GM12878 (cell line): ENCODE data around the gene PIGB. TPM values are rescaled to one million over a fixed set of nuclear protein-coding genes. Genes with fewer than 3 reads are reported as not detected.

Source experiments
- ATF3 ChIP-seq: IDR thresholded peaks from 2 replicates; pipeline ENCODE4 v1.6.1; 2011; ENCODE audit warnings: low read depth, mild to moderate bottlenecking, low read length, moderate library complexity, borderline replicate concordance; ENCODE audit errors: extremely low read depth
- EED ChIP-seq: sonication (generic); IDR thresholded peaks from 2 replicates; pipeline ENCODE4 v1.6.1; 2016; ENCODE audit warnings: antibody characterized with exemption, low read depth
- FOS ChIP-seq: IDR thresholded peaks from 3 replicates; pipeline ENCODE4 v1.6.1; 2011; ENCODE audit warnings: borderline replicate concordance; ENCODE audit not compliant: insufficient read length; ENCODE audit errors: extremely low read depth
- FOXK2 ChIP-seq: fragments of 450-650 bp; IDR thresholded peaks from 2 replicates; pipeline ENCODE4 v1.6.1; 2017; ENCODE audit warnings: mild to moderate bottlenecking, moderate library complexity
- GABPA ChIP-seq: IDR thresholded peaks from 2 replicates; pipeline ENCODE4 v1.6.1; 2014; ENCODE audit warnings: antibody characterized with exemption, low read depth, mild to moderate bottlenecking, inconsistent platforms
- GATAD2B ChIP-seq: fragments of 450-650 bp; conservative IDR thresholded peaks from 2 replicates; pipeline ENCODE4 v1.6.1; 2017; ENCODE audit warnings: low read depth, mild to moderate bottlenecking, moderate library complexity
- IRF4 ChIP-seq: IDR thresholded peaks from 2 replicates; pipeline ENCODE4 v1.6.1; 2011; ENCODE audit warnings: low read depth, low read length
- PAX5 ChIP-seq: IDR thresholded peaks from 2 replicates; pipeline ENCODE4 v1.6.1; 2011; ENCODE audit warnings: low read depth, low read length, borderline replicate concordance
- PKNOX1 ChIP-seq: fragments of 450-650 bp; IDR thresholded peaks from 2 replicates; pipeline ENCODE4 v1.6.1; 2016; ENCODE audit warnings: mild to moderate bottlenecking
- POLR2AphosphoS5 ChIP-seq: IDR thresholded peaks from 2 replicates; pipeline ENCODE4 v1.6.1; 2011; ENCODE audit warnings: mild to moderate bottlenecking, low read length, inconsistent platforms
- TARDBP ChIP-seq: IDR thresholded peaks from 2 replicates; pipeline ENCODE4 v1.6.1; 2016; ENCODE audit warnings: borderline replicate concordance
- TCF3 ChIP-seq: IDR thresholded peaks from 2 replicates; pipeline ENCODE4 v1.6.1; 2012; ENCODE audit warnings: low read depth, mild to moderate bottlenecking, low read length, borderline replicate concordance; ENCODE audit not compliant: insufficient read depth
- YBX1 ChIP-seq: fragments of 450-650 bp; IDR thresholded peaks from 2 replicates; pipeline ENCODE4 v1.6.1; 2016; ENCODE audit warnings: antibody characterized with exemption
- YY1 ChIP-seq: IDR thresholded peaks from 2 replicates; pipeline ENCODE4 v1.6.1; 2011; ENCODE audit warnings: low read depth, mild to moderate bottlenecking, low read length
- ZBTB4 ChIP-seq: fragments of 450-650 bp; formaldehyde crosslinking; IDR thresholded peaks from 2 replicates; pipeline ENCODE4 v1.4.0; 2022; ENCODE audit warnings: mild to moderate bottlenecking, moderate library complexity
- polyA plus RNA-seq, 11 experiments: library from polyadenylated mRNA; depleted of rRNA in 4 of 11; unstranded in 6 of 11; stranded (reverse) in 5 of 11; fragments of >200 nt; fragmentation: Nextera tagmentation in 4 of 11; fragmentation: Illumina TruSeq in 1 of 11; extraction: Ambion mirVana in 4 of 11; extraction: Trizol in 1 of 11; gene quantifications; 1 replicate in 1 of 11; 2 replicates in 10 of 11; pipeline versions ENCODE4 v1.2.1 to v1.2.3, GENCODE V29; 2011 to 2016; ENCODE audit warnings: inconsistent platforms in 2 of 11, missing spikeins in 2 of 11, low read depth in 1 of 11
- total RNA-seq, 4 experiments: library from RNA; depleted of rRNA in 3 of 4; stranded (reverse); fragments of >200 nt in 3 of 4; fragmentation: Illumina TruSeq in 1 of 4; extraction: Trizol in 1 of 4; gene quantifications; 2 replicates each; pipeline versions ENCODE4 v1.2.1 to v1.2.3, GENCODE V29; 2013 to 2021
- TF ChIP-seq, protein P1 (sequence below): IDR thresholded peaks from 2 replicates; pipeline ENCODE4 v1.6.1; 2012; ENCODE audit warnings: low read depth, low read length, improper control_type of control experiment
- TF ChIP-seq, protein P2 (sequence below): fragments of 450-650 bp; formaldehyde crosslinking; IDR thresholded peaks from 2 replicates; pipeline ENCODE4 v1.5.0; 2022; ENCODE audit warnings: mild to moderate bottlenecking, missing genetic modification characterization
- TF ChIP-seq, protein P3 (sequence below): fragments of 450-650 bp; IDR thresholded peaks from 2 replicates; pipeline ENCODE4 v1.6.1; 2017; ENCODE audit warnings: antibody characterized with exemption, mild to moderate bottlenecking, moderate library complexity

PIGB gene
- total and polyA plus RNA-seq, 10 of the 15 experiments (the other 5 are each of a cell fraction or from before 2014, with no cell fraction given): 17.9 to 46.0 (median 25.2) TPM

DNA sequence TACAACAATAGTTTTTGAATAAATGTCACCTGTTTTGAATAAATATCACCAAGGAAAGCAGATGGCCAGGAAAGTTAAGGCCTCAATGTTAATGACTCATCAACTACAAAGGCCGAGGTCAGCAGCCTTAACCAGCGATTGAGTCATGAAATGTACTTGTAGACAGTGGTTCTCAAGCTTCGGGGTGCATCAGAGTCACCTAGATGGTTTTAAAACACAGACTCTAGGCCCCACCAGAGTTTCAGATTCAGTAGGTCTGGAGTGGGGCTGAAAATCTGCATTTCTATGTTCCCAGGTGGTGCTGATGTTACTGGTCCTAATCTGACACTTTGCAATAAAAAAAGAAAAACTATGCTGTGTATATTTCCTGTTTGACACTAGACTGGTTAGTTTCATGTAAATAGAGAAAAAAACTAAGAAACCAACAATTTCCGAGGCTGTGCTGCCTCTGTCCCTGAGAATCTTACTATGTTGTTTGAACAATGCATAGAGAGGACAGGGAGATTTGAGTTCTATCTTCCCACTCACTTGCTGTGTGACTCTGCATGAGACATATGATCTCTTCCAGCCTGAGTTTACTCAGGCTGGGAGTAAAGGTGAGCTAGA is 39.2 kb upstream of the PIGB start (continued):
- TF ChIP-seq ZBTB4 (CRISPR knock-in tag): no peak
- TF ChIP-seq ATF3: no peak
- no peak for TF ChIP-seq PKNOX1
- TF ChIP-seq FOXK2: no peak
- TF ChIP-seq, protein P1, sequence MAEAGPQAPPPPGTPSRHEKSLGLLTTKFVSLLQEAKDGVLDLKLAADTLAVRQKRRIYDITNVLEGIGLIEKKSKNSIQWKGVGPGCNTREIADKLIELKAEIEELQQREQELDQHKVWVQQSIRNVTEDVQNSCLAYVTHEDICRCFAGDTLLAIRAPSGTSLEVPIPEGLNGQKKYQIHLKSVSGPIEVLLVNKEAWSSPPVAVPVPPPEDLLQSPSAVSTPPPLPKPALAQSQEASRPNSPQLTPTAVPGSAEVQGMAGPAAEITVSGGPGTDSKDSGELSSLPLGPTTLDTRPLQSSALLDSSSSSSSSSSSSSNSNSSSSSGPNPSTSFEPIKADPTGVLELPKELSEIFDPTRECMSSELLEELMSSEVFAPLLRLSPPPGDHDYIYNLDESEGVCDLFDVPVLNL: no peak
- TF ChIP-seq GABPA: 0 out of 2 replicates have a peak, but pooled peaks have one; percentile 40
- TF ChIP-seq IRF4: peak; percentile 61
- TF ChIP-seq, protein P2, sequence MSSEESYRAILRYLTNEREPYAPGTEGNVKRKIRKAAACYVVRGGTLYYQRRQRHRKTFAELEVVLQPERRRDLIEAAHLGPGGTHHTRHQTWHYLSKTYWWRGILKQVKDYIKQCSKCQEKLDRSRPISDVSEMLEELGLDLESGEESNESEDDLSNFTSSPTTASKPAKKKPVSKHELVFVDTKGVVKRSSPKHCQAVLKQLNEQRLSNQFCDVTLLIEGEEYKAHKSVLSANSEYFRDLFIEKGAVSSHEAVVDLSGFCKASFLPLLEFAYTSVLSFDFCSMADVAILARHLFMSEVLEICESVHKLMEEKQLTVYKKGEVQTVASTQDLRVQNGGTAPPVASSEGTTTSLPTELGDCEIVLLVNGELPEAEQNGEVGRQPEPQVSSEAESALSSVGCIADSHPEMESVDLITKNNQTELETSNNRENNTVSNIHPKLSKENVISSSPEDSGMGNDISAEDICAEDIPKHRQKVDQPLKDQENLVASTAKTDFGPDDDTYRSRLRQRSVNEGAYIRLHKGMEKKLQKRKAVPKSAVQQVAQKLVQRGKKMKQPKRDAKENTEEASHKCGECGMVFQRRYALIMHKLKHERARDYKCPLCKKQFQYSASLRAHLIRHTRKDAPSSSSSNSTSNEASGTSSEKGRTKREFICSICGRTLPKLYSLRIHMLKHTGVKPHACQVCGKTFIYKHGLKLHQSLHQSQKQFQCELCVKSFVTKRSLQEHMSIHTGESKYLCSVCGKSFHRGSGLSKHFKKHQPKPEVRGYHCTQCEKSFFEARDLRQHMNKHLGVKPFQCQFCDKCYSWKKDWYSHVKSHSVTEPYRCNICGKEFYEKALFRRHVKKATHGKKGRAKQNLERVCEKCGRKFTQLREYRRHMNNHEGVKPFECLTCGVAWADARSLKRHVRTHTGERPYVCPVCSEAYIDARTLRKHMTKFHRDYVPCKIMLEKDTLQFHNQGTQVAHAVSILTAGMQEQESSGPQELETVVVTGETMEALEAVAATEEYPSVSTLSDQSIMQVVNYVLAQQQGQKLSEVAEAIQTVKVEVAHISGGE (CRISPR knock-in tag): no peak
- peak; percentile 63; the same call in 1 of the 2 replicates for TF ChIP-seq POLR2AphosphoS5
- no peak for TF ChIP-seq YBX1
- TF ChIP-seq, protein P3, sequence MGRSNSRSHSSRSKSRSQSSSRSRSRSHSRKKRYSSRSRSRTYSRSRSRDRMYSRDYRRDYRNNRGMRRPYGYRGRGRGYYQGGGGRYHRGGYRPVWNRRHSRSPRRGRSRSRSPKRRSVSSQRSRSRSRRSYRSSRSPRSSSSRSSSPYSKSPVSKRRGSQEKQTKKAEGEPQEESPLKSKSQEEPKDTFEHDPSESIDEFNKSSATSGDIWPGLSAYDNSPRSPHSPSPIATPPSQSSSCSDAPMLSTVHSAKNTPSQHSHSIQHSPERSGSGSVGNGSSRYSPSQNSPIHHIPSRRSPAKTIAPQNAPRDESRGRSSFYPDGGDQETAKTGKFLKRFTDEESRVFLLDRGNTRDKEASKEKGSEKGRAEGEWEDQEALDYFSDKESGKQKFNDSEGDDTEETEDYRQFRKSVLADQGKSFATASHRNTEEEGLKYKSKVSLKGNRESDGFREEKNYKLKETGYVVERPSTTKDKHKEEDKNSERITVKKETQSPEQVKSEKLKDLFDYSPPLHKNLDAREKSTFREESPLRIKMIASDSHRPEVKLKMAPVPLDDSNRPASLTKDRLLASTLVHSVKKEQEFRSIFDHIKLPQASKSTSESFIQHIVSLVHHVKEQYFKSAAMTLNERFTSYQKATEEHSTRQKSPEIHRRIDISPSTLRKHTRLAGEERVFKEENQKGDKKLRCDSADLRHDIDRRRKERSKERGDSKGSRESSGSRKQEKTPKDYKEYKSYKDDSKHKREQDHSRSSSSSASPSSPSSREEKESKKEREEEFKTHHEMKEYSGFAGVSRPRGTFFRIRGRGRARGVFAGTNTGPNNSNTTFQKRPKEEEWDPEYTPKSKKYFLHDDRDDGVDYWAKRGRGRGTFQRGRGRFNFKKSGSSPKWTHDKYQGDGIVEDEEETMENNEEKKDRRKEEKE: no peak
- 0 out of 2 replicates have a peak, but pooled peaks have one; percentile 33 for TF ChIP-seq YY1
- TF ChIP-seq PAX5: peak; percentile 47; the same call in 1 of the 2 replicates
- no peak for TF ChIP-seq FOS
- TF ChIP-seq GATAD2B: no peak
- TF ChIP-seq TARDBP: 0 out of 2 replicates have a peak, but pooled peaks have one; percentile 33
- TF ChIP-seq EED: peak; percentile 70
- 0 out of 2 replicates have a peak, but pooled peaks have one; percentile 13 for TF ChIP-seq TCF3
